ENCODE data around the gene UBE2I.

Gene UBE2I

DNA sequence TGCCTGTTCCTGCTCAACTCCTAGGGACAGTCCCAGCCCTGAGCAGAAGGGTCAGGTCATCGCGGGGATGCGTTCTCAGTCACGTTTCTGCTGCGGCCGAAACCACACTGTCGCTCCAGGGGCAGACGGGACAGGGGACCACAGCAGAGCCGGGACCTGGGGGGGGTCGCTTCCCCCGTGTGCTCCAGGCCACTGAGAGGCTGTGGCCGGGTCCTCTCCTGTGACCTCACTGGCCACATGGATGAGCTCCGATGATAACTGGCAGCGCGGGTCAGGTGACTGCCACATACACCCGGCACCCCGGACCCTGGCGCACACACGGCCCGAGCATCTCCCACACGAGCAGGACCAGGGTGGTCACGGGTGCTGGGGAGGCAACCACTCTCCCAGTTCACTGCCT, 55.1 kb downstream of the UBE2I start:
- no peak for DNase-seq

DNA sequence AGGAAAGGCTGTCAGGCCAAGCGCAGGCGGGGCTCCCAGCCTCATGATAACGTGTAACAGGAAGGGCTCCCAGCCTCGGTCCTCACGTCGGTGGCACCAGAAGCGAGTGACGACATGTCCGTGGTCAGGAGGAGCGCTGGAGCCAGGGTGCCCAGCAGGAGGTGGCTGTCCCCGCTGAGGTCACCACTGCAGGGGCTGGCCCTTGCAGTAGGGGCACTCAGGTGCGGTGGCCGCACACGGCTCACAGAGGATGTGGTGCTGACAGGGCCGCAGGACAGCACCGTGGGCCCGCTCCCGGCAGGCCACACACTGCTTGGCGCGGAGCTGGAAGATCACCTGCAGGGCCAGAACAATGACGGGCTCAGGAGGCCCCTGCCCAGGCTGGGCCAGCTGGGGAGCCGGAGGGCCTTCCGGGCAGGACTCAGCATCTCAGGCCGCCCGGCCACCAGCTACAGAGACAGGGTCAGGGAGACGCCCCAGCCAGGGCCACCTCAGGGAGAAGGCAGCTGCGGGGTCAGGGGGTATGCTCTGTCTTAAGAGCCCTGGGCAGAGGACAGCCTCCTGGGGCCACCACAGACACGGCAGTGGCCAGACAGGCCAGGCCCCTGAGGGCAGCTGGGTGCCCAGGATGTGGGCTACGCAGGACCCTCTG, 56.8 kb downstream of the UBE2I start:
- DNase-seq = no peak

GRCh38 chr16:1366712-1367299, 57.4 kb downstream of the UBE2I start:
- no peak for DNase-seq

GRCh38 chr16:1367486-1368174, 58.2 kb downstream of the UBE2I start:
- no peak for DNase-seq

- no peak for DNase-seq
Measured at GRCh38 chr16:1371054-1371978, 61.9 kb downstream of the UBE2I start.

GRCh38 chr16:1372292-1372950, 63.0 kb downstream of the UBE2I start:
- no peak for DNase-seq

GRCh38 chr16:1374418-1375297, 65.2 kb downstream of the UBE2I start:
- no peak for DNase-seq

DNA sequence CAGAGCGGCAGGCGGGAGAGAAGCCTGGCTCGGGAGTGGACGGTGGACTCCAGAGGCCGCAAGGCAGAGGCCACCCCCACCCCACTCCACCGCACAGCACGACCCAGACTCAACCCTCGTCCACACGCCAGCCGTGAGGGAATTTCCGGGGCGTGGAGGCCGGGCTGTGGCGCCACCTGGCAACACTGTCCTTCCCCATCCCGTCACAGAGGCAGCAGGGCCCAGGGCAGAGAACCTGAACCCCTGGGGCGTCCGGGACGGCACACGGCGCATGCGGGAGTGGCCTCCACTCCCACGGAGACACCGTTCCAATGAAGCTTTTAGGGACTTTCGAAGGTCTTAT, 65.8 kb downstream of the UBE2I start:
- DNase-seq = no peak

DNA sequence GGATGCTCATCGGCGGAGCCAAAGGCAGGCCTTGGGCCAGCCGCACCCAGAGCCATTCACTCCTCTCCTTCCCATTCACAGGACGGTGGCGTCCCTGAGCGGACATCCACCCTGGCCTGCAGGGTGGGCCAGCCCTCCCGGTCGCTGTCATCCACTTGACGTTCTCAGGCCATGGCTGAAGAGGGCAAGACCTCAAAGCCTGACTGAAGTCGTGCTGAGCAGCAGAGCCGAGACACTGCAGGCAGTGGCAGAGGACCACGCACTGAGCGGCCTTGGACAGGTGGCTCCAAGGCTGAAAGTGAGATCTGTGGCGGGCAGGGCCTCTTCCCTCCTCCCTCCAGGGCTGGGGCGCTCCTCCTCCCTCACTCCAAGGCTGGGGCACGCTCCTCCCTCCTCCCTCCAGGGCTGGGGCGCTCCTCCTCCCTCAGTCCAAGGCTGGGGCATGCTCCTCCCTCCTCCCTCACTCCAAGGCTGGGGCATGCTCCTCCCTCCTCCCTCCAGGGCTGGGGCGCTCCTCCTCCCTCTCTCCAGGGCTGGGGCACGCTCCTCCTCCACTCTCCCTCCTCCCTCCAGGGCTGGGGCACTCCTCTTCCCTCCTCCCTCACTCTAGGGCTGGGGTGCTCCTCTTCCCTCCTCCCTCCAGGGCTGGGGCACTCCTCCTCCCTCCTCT, 66.4 kb downstream of the UBE2I start:
- no peak for DNase-seq

Data from hippocampal formation (tissue), 2 donors.